Vagina (tissue), 2 donors: ENCODE data around the gene TANGO6. TPM values are rescaled to one million over a fixed set of nuclear protein-coding genes. Genes with fewer than 3 reads are reported as not detected.

Experiments used
- DNase-seq, 2 donors: peaks; one replicate each; pipeline ENCODE4 v3.0.0-alpha.2; 2017; ENCODE audit errors: extremely low spot score in 2 of 2
- H3K27ac ChIP-seq: fragments of 200-600 bp; sonication (generic); one replicate; pipeline ENCODE4 v1.5.1; 2019
- H3K27me3 ChIP-seq: fragments of 200-600 bp; sonication (generic); one replicate; pipeline ENCODE4 v1.5.1; 2019
- H3K36me3 ChIP-seq, 2 donors: fragments of 200-600 bp; sonication (generic); one replicate each; pipeline ENCODE4 v1.5.1; 2017 to 2019
- H3K4me1 ChIP-seq: fragments of 200-600 bp; sonication (generic); one replicate; pipeline ENCODE4 v1.5.1; 2019
- H3K4me3 ChIP-seq, 2 donors: fragments of 200-600 bp; sonication (generic); 1 replicate in 1 of 2; 2 replicates in 1 of 2; pipeline ENCODE4 v1.5.1; 2016 to 2019
- H3K9me3 ChIP-seq: fragments of 200-600 bp; sonication (generic); one replicate; pipeline ENCODE4 v1.5.1; 2019
- CTCF ChIP-seq, 3 experiments: fragments of 450-650 bp in 2 of 3; fragments of 200-600 bp in 1 of 3; sonication (generic) in 1 of 3; IDR thresholded peaks; one replicate each; pipeline ENCODE4 v1.5.1; 2017 to 2019; ENCODE audit warnings: antibody characterized with exemption in 3 of 3, mild to moderate bottlenecking in 2 of 3, moderate library complexity in 2 of 3
- POLR2A ChIP-seq, 2 donors: fragments of 450-650 bp; IDR thresholded peaks; one replicate each; pipeline ENCODE4 v1.6.1; 2017; ENCODE audit warnings: antibody characterized with exemption in 2 of 2, mild to moderate bottlenecking in 2 of 2, moderate library complexity in 2 of 2
- POLR2AphosphoS5 ChIP-seq, 2 donors: sonication (generic); formaldehyde crosslinking; IDR thresholded peaks; one replicate each; pipeline ENCODE4 v1.9.0; 2017; ENCODE audit warnings: antibody characterized with exemption in 2 of 2, mild to moderate bottlenecking in 2 of 2, low read depth in 1 of 2; ENCODE audit not compliant: insufficient read depth in 1 of 2
- intact Hi-C: fragments of 100-400 bp; cut with DNase I; formaldehyde crosslinking; loops from one replicate; pipeline ENCODE4 v1.15.1; 2023
- total RNA-seq: library from RNA; depleted of rRNA; stranded (reverse); fragments of >200 nt; gene quantifications from one replicate; pipeline ENCODE4 v1.2.3, GENCODE V29; 2016

Gene TANGO6
- total RNA-seq, 1 donor from 2014 or later: 21.9 TPM

DNA sequence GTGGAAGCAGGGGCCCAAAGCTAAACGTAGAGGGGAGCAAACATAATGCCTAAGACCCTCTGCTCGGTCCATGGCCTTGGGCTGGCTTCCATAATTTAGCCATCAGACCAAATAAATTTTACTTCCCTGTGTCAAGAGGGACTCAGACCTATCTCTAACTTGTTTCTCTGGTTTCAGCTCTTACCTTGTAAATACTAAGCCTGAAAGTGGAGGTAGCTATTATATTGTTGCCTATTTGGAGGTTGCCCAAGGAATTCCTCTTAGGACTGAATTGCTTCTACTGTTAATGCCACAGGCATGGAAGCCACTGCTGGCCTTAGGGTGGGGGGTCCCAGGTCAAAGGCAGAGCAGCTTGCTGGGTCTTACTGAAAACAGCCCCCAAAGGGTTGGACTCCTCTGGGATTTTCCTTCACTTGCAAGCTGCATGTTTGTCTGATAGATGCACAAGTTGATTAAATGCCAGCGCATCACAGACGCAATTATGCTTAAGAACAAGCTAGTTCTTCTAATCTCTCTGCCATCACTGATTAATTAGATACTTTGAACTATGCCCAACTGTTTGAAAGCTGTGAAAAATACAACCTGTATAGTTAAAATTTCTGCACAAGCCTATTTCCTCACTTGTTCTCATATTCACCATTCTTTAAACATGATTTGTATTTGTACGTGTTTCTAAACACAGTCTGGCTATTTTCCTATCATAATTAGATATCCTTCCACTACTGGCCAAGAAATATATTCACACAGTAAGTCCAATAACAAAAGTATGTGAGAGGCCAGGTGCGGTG is 194.2 kb downstream of the TANGO6 start:
- no peak overlapping the region for H3K27ac ChIP-seq
- peaks cover 0 to 22% of the 10 kb centered on the region in 2 donors for H3K36me3 ChIP-seq
- H3K27me3 ChIP-seq: no peaks in the 10 kb centered on the region
- no peak for DNase-seq
- H3K9me3 ChIP-seq: no peaks in the 10 kb centered on the region
- intact Hi-C loops: no loop called here
- TF ChIP-seq POLR2A (IDR thresholded peaks at IDR 0.05) (no peak), POLR2AphosphoS5 (IDR thresholded peaks at IDR 0.05; ENCODE audit: insufficient read depth in 1 of 2, low read depth in 1 of 2) (no peak), CTCF (IDR thresholded peaks at IDR 0.05) (no peak)
- no peaks in the 10 kb centered on the region for H3K4me1 ChIP-seq
- no peak overlapping the region for H3K4me3 ChIP-seq

DNA sequence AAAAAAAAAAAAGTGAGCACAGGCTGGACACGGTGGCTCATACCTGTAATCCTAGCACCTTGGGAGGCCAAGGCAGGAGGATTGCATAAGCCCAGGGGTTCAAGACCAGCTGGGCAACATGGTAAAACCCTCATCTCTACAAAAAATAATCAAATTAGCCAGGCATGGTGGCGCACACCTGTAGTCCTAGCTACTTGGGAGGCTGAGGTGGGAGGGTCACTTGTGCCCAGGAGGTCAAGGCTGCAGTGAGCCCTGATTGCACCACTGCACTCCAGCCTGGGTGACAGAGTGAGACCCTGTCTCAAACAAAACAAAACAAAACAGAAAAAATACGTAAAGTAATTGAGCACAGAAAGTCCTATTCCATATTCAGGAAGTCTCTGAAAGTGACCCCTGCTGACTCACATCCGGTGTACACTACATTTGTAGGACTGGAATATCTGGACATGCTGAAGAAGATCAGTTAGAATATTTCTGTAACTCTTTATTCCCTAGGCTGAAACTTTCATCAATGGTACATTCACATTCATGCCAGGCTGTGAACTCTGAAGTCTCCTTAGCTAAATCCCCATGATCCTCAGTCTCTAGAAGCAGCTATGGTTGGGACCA is 196.1 kb downstream of the TANGO6 start:
- intact Hi-C loops: no loop called here
- H3K36me3 ChIP-seq: peaks cover 0 to 31% of the 10 kb centered on the region in 2 donors
- H3K9me3 ChIP-seq: no peaks in the 10 kb centered on the region
- no peak overlapping the region for H3K27ac ChIP-seq
- no peak overlapping the region for H3K4me3 ChIP-seq
- no peaks in the 10 kb centered on the region for H3K4me1 ChIP-seq
- no peak for DNase-seq
- H3K27me3 ChIP-seq: no peaks in the 10 kb centered on the region
- no peak for TF ChIP-seq POLR2A (IDR thresholded peaks at IDR 0.05)
- no peak for TF ChIP-seq POLR2AphosphoS5 (IDR thresholded peaks at IDR 0.05; ENCODE audit: insufficient read depth in 1 of 2, low read depth in 1 of 2)
- TF ChIP-seq CTCF (IDR thresholded peaks at IDR 0.05): no peak

GRCh38 chr16:69040144-69040909 is 197.0 kb downstream of the TANGO6 start:
- Histone ChIP-seq H3K4me1 (no peaks in the 10 kb centered on the region), H3K9me3 (no peaks in the 10 kb centered on the region), H3K27me3 (no peaks in the 10 kb centered on the region), H3K4me3 (no peak overlapping the region), H3K27ac (no peak overlapping the region), H3K36me3 (peaks cover 0 to 31% of the 10 kb centered on the region in 2 donors)
- DNase-seq: no peak
- TF ChIP-seq CTCF (IDR thresholded peaks at IDR 0.05) (no peak), POLR2A (IDR thresholded peaks at IDR 0.05) (no peak), POLR2AphosphoS5 (IDR thresholded peaks at IDR 0.05; ENCODE audit: insufficient read depth in 1 of 2, low read depth in 1 of 2) (no peak)
- intact Hi-C loops: no loop called here

- Histone ChIP-seq H3K27ac (no peak overlapping the region), H3K36me3 (peaks cover 0 to 6% of the 10 kb centered on the region in 2 donors), H3K9me3 (no peaks in the 10 kb centered on the region), H3K27me3 (no peaks in the 10 kb centered on the region), H3K4me1 (no peaks in the 10 kb centered on the region), H3K4me3 (no peak overlapping the region)
- TF ChIP-seq POLR2A (IDR thresholded peaks at IDR 0.05) (no peak), POLR2AphosphoS5 (IDR thresholded peaks at IDR 0.05; ENCODE audit: insufficient read depth in 1 of 2, low read depth in 1 of 2) (no peak), CTCF (IDR thresholded peaks at IDR 0.05) (no peak)
- DNase-seq: no peak
- intact Hi-C loops: no loop called here
Observed at GRCh38 chr16:69048328-69049120, 205.2 kb downstream of the TANGO6 start.
